DND-41 (cell line): ENCODE results near the gene PRSS56.

ENCODE experiments used
- CTCF ChIP-seq: IDR thresholded peaks from 2 replicates; pipeline ENCODE4 v1.5.1; 2012; ENCODE audit warnings: borderline replicate concordance, low read length, moderate library complexity, mild to moderate bottlenecking; ENCODE audit not compliant: poor library complexity, severe bottlenecking; ENCODE audit errors: extremely low read depth
- EZH2 ChIP-seq: IDR thresholded peaks from 3 replicates; pipeline ENCODE4 v1.6.1; 2012; ENCODE audit warnings: borderline replicate concordance, low read depth, mild to moderate bottlenecking, moderate library complexity, low read length, inconsistent platforms; ENCODE audit not compliant: severe bottlenecking

GRCh38 chr2:232512602-232513001, 7.6 kb upstream of the PRSS56 start:
- TF ChIP-seq CTCF: no peak
- no peak for TF ChIP-seq EZH2
